Breast epithelium (tissue), 3 donors: ENCODE data around the gene ATP5PO.

Experiments used
- CTCF ChIP-seq, 3 donors: fragments of 450-650 bp; IDR thresholded peaks; one replicate each; pipeline ENCODE4 v1.5.1; 2016 to 2017; ENCODE audit warnings: antibody characterized with exemption in 3 of 3, mild to moderate bottlenecking in 3 of 3, moderate library complexity in 3 of 3
- POLR2A ChIP-seq: fragments of 450-650 bp; IDR thresholded peaks from one replicate; pipeline ENCODE4 v1.6.1; 2016; ENCODE audit warnings: antibody characterized with exemption, mild to moderate bottlenecking, moderate library complexity

GRCh38 chr21:33954395-33954794 is 38.8 kb upstream of the ATP5PO start:
- TF ChIP-seq POLR2A: no peak
- TF ChIP-seq CTCF (IDR thresholded peaks at IDR 0.05): no peak
